Transverse colon (tissue), 3 donors: ENCODE results near the gene MEF2B.

Source experiments
- POLR2A ChIP-seq: fragments of 450-650 bp; IDR thresholded peaks from one replicate; pipeline ENCODE4 v1.6.1; 2016; ENCODE audit warnings: antibody characterized with exemption, mild to moderate bottlenecking, moderate library complexity
- TF ChIP-seq, protein P1 (sequence below), 5 experiments: fragments of 200-600 bp in 3 of 5; fragments of 450-650 bp in 2 of 5; sonication (generic) in 3 of 5; IDR thresholded peaks; 1 replicate in 2 of 5; 2 replicates in 3 of 5; pipeline ENCODE4 v1.5.1; 2016 to 2017; ENCODE audit warnings: antibody characterized with exemption in 5 of 5, inconsistent platforms in 3 of 5, mild to moderate bottlenecking in 2 of 5, moderate library complexity in 1 of 5

DNA sequence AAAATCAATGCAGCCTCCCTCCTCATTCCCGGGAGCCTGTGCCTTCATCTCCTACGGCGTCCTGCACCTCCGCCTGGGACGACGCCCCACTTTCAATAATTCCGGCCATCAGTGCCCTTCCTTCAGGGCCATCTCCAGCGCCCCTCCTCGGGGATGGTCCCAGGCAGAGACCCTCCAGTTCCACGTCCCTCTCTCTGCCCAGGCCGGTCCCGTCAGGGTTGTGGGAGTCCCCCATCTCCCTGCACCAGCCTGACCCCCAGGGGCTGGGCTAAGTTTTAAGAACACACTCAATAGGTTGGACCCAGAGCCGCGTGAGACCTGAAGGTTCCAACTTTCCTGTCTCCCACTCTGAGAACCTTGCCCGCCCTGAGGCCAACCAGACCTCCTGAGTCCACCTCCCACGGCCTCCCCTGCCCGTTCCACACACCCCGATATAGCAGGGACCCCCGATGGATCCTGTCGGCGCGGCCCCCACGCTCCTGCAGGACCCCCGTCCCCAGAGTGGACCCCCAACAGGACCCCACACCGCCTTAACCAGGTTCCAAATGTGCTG, 32.4 kb downstream of the MEF2B start:
- TF ChIP-seq POLR2A = no peak
- TF ChIP-seq, protein P1, sequence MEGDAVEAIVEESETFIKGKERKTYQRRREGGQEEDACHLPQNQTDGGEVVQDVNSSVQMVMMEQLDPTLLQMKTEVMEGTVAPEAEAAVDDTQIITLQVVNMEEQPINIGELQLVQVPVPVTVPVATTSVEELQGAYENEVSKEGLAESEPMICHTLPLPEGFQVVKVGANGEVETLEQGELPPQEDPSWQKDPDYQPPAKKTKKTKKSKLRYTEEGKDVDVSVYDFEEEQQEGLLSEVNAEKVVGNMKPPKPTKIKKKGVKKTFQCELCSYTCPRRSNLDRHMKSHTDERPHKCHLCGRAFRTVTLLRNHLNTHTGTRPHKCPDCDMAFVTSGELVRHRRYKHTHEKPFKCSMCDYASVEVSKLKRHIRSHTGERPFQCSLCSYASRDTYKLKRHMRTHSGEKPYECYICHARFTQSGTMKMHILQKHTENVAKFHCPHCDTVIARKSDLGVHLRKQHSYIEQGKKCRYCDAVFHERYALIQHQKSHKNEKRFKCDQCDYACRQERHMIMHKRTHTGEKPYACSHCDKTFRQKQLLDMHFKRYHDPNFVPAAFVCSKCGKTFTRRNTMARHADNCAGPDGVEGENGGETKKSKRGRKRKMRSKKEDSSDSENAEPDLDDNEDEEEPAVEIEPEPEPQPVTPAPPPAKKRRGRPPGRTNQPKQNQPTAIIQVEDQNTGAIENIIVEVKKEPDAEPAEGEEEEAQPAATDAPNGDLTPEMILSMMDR (IDR thresholded peaks at IDR 0.05) = no peak
